GM13977 (cell line): Measurements from ENCODE around the gene MGLL.

ENCODE experiments used
- DNase-seq: peaks from one replicate; pipeline ENCODE4 v3.0.0; 2012; ENCODE audit warnings: low spot score
- CTCF ChIP-seq: IDR thresholded peaks from 2 replicates; pipeline ENCODE4 v1.5.1; 2012; ENCODE audit warnings: mild to moderate bottlenecking, control low read depth; ENCODE audit not compliant: insufficient read depth; ENCODE audit errors: extremely low read depth, missing control alignments
- in situ Hi-C: fragments of 300-500 bp; cut with MboI; formaldehyde crosslinking; loops from one replicate; pipeline ENCODE4 v1.12.0; 2022; ENCODE audit warnings: low sequenced_read_pairs, low pct_unique_long_range_greater_than_20kb, mixed read lengths, inconsistent platforms; ENCODE audit not compliant: unreplicated experiment

MGLL gene

GRCh38 chr3:127734754-127735473 lies 87.4 kb downstream of the MGLL start:
- in situ Hi-C loops = no loop called here
- DNase-seq = no peak
- TF ChIP-seq CTCF = no peak

- TF ChIP-seq CTCF = no peak
- DNase-seq = no peak
- in situ Hi-C loops = no loop called here
Measured at GRCh38 chr3:127734181-127734720, 88.1 kb downstream of the MGLL start.

- DNase-seq = no peak
- in situ Hi-C loops = no loop called here
- no peak for TF ChIP-seq CTCF
Measured at GRCh38 chr3:127733781-127734180, 88.5 kb downstream of the MGLL start.

- no peak for TF ChIP-seq CTCF
- in situ Hi-C loops = no loop called here
- DNase-seq = no peak
Measured at GRCh38 chr3:127732879-127733350, 89.4 kb downstream of the MGLL start.

GRCh38 chr3:127732303-127732702 lies 90.0 kb downstream of the MGLL start:
- in situ Hi-C loops = no loop called here
- no peak for DNase-seq

GRCh38 chr3:127731546-127732289 lies 90.6 kb downstream of the MGLL start:
- in situ Hi-C loops = no loop called here
- TF ChIP-seq CTCF = no peak
- no peak for DNase-seq

More at GRCh38 chr3:127732303-127732702, 90.0 kb downstream of the MGLL start:
- TF ChIP-seq CTCF = no peak
